Motor neuron (in vitro differentiated cells): ENCODE results near the gene NAV2. TPM values are rescaled to one million over a fixed set of nuclear protein-coding genes. Genes with fewer than 3 reads are reported as not detected.

ENCODE experiments used
- ATAC-seq, 8 experiments: fragments of 200-7000 bp; cut with Tn5 transposase; replicated peaks in 6 of 8; 2 replicates each; pipeline ENCODE4 v1.8.0; 2021; ENCODE audit warnings: mild to moderate bottlenecking in 8 of 8, moderate library complexity in 8 of 8
- H3K27ac ChIP-seq, 2 donors: fragments of 250-450 bp; sonication (Bioruptor Pico); 2 replicates each; pipeline ENCODE4 v1.9.0; 2021; ENCODE audit warnings: antibody characterized with exemption in 2 of 2, mild to moderate bottlenecking in 2 of 2, moderate library complexity in 1 of 2
- H3K4me1 ChIP-seq, 2 donors: fragments of 250-450 bp; sonication (Bioruptor Pico); replicated peaks in 1 of 2; 2 replicates each; pipeline ENCODE4 v1.6.1; 2021; ENCODE audit warnings: antibody characterized with exemption in 2 of 2, mild to moderate bottlenecking in 2 of 2, moderate library complexity in 1 of 2
- H3K4me3 ChIP-seq, 5 donors: fragments of 250-450 bp; sonication (Bioruptor Pico); 2 replicates each; pipeline ENCODE4 v1.9.0; 2021; ENCODE audit warnings: antibody characterized with exemption in 5 of 5, mild to moderate bottlenecking in 5 of 5, moderate library complexity in 4 of 5
- WGBS, 10 experiments: fragments of 450-650 bp; shearing (Covaris generic); methylation state at CpG; one replicate each; pipeline ENCODE4 v1.0.0; 2022; 5-methylcytosine and 5-hydroxymethylcytosine counted together
- in situ Hi-C, 9 experiments: fragments of 400-800 bp; cut with MboI; loops; one replicate each; pipeline ENCODE4 v1.15.0; 2021; ENCODE audit warnings: low sequenced_read_pairs in 9 of 9, low pct_unique_long_range_greater_than_20kb in 2 of 9; ENCODE audit not compliant: unreplicated experiment in 9 of 9
- total RNA-seq, 8 experiments: library from RNA; unstranded; fragments of 300-600 nt; gene quantifications; 2 replicates each; pipeline versions ENCODE4 v1.2.3 to v1.2.4, GENCODE V29; 2022

The NAV2 gene
- total RNA-seq, 8 experiments from 2014 or later = 0.54 to 23.0 (median 8.1) TPM

DNA sequence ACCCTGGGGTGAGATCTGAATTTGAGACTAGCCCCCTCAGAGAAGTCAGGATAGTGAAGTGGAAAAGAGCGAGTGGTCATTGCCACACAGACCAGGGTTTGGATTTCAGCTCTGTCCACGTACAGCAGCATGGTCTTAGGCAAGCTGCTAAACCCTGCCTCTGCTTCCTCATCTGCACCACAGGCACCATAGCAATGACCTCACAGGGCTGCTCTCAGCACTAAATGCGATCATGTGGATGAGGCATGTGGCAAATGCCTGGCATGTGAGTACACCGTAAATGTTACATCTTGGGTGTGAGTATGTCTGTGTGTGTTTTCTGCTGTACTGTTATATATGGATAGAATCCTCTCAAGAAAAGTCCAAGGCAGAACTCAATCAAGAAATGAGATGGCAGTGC is 15.8 kb downstream of the NAV2 start:
- WGBS, 10 experiments = 60 to 93% (median 83%) methylated on average over 1 to 2 of the region's 4 CpGs; no CpG with 5 or more reads in 5 of the 10 experiments
- H3K4me3 ChIP-seq = no peak overlapping the region
- peak in 3 of 8 experiments; percentile 7 to 43 (median 21) for ATAC-seq
- peaks cover 12 to 24% of the 10 kb centered on the region in 2 donors for H3K4me1 ChIP-seq
- no peak overlapping the region for H3K27ac ChIP-seq
- in situ Hi-C loops = loop anchor here in 3 of 9 experiments (25.0 kb wide), 2 partner anchors 166 to 641 kb away; no protein-coding TSS in a partner anchor

DNA sequence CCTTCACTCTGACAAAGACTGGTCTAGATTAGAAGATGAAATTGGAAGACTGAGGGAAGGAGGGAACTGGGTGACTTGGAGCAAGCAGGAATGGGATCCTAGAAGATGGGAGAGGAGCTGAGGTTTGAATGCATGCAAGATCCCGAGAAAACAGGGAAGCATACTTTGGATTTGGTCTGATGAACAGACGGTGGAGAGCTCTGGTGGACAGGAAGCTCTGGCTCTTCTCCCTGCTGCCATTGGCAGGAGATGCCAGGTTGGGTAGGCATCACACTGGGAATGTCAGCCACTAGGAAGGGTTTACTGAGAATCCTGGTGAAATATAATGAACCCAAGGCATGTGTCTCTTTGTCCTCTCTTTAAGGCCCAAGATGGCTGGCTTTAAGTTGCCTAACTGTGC is 16.5 kb downstream of the NAV2 start:
- WGBS, 10 experiments = 82 to 100% (median 100%) methylated on average over 1 to 2 of the region's 2 CpGs; no CpG with 5 or more reads in 6 of the 10 experiments
- peaks cover 12 to 23% of the 10 kb centered on the region in 2 donors for H3K4me1 ChIP-seq
- ATAC-seq = no peak
- no peak overlapping the region for H3K4me3 ChIP-seq
- no peak overlapping the region for H3K27ac ChIP-seq
- in situ Hi-C loops = loop anchor here in 3 of 9 experiments (25.0 kb wide), 2 partner anchors 167 to 642 kb away; no protein-coding TSS in a partner anchor

- no peak overlapping the region for H3K4me3 ChIP-seq
- no peak overlapping the region for H3K27ac ChIP-seq
- peak in 2 of 8 experiments; percentile 1 to 31 for ATAC-seq
- in situ Hi-C loops = loop anchor here in 8 of 9 experiments (10.0 to 25.0 kb wide), 4 partner anchors 166 to 643 kb away; no protein-coding TSS in a partner anchor
- H3K4me1 ChIP-seq = peaks cover 14 to 27% of the 10 kb centered on the region in 2 donors
- WGBS, 10 experiments = 0 to 100% (median 54%) methylated on average over 1 to 3 of the region's 11 CpGs; no CpG with 5 or more reads in 6 of the 10 experiments
Measured at GRCh38 chr11:19730373-19730772, 17.7 kb downstream of the NAV2 start.

GRCh38 chr11:19734171-19734570 is 21.5 kb downstream of the NAV2 start:
- peaks cover 23 to 30% of the 10 kb centered on the region in 2 donors for H3K4me1 ChIP-seq
- in situ Hi-C loops = loop anchor here in 8 of 9 experiments (10.0 to 25.0 kb wide), 4 partner anchors 169 to 647 kb away; no protein-coding TSS in a partner anchor
- H3K27ac ChIP-seq = no peak overlapping the region
- H3K4me3 ChIP-seq = no peak overlapping the region
- 82 to 100% (median 100%) methylated on average over 1 to 2 of the region's 2 CpGs; no CpG with 5 or more reads in 5 of the 10 experiments for WGBS, 10 experiments
- peak in 1 of 8 experiments; percentile 17 for ATAC-seq

DNA sequence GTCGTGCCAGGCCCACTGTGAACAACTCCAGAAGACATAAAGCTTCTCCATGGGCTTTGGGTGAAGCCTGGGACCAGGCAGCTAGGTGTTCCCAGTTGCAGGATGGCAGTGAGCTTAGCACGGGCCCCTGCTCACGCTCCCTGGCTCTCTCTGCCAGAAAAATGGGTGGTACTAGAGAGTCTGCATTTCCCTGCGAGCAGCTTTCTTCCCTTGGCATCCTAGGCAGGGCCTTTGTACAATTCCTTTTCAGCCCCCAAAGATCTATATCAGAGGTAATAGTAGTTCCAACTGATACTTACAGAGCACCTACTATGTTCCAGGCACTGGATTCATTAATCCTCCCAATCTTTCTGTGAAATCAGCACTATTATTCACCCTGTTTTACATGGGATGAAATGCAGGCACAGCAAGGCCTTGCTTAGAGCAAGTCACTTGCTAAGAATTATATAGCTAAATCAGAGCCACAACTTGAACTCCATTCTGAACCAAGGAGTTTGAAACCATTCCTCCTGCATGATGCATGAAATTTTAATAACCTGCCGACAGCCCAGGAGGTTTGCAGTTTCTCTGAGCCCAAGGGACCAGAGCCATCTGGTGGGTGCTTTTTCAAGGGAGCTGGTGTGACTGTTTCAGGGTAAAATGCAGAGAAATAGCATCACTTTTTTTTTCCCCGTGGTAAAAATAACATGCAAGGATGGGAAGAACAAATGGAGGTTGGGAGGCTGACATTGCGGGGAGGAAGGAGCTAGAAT is 22.7 kb downstream of the NAV2 start:
- in situ Hi-C loops = loop anchor here in 8 of 9 experiments (5.0 to 25.0 kb wide), 5 partner anchors 168 to 648 kb away; no protein-coding TSS in a partner anchor
- peak in 7 of 8 experiments; percentile 31 to 87 (median 76) for ATAC-seq

DNA sequence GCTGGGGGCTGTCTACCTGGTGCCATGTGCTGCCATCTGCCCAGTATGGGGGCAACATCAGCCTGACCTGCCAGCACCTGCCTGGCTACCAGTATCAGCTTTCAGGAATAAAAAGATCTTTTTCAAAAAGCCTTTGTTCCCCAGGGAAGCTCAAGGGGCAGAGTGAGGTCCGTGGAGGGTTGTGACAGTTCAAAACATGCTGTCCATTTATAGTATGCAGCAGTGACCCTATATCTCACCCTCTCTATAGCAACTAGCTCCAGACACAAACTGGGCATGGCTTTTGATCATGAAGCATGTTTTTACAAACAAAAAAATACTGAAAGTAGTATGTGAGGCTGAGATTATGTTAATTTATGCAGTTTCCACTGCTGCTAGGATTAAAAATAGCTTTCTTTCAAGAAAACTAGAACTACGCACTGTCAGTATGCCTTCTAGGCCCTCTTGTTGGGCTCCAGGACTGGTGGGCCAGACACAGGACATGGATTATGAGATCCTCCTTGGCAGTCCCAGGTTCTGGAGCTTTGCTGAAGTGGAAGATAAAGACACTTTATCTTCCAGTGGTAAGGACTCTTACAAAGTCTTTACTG is 23.4 kb downstream of the NAV2 start:
- peak; percentile 56 to 76 (median 69) for ATAC-seq
- Histone ChIP-seq H3K4me3 (no peak overlapping the region), H3K4me1 (peaks cover 39 to 43% of the 10 kb centered on the region in 2 donors), H3K27ac (peak overlapping the region; percentile 24 to 66)
- in situ Hi-C loops = loop anchor here in 8 of 9 experiments (5.0 to 25.0 kb wide), 5 partner anchors 169 to 649 kb away; no protein-coding TSS in a partner anchor
- WGBS, 10 experiments = 33 to 100% (median 63%) methylated on average over 1 to 2 of the region's 2 CpGs; no CpG with 5 or more reads in 3 of the 10 experiments

More for the DNA sequence above, 22.7 kb downstream of the NAV2 start:
- Histone ChIP-seq H3K4me3 (no peak overlapping the region), H3K4me1 (peaks cover 34 to 41% of the 10 kb centered on the region in 2 donors), H3K27ac (peak overlapping the region; percentile 24 to 66)
- WGBS, 10 experiments = 34 to 100% (median 80%) methylated on average over 1 to 7 of the region's 7 CpGs

DNA sequence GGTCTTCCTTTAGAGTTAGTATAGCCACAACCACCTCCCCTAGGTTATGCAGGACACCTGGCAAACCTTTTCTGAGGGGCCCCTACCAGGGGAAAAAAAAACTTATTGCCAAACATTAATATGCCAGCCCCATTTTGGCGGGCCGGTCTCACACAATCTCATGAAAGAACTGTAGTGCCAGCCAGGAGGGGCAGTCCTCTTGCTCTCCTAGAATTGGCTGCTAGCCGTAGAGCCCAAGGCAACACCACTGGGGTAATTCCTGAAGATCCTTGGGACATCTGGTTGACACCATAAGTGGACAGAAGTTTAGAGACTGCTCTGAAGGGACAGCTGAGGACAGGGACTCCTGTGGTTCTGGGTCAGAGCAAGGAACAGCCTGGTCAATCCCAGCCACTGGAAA is 24.2 kb downstream of the NAV2 start:
- Histone ChIP-seq H3K27ac (no peak overlapping the region), H3K4me3 (no peak overlapping the region), H3K4me1 (peaks cover 39 to 43% of the 10 kb centered on the region in 2 donors)
- no peak for ATAC-seq
- 93 to 100% (median 100%) methylated on average over 1 to 3 of the region's 3 CpGs; no CpG with 5 or more reads in 5 of the 10 experiments for WGBS, 10 experiments
- in situ Hi-C loops = loop anchor here in 8 of 9 experiments (5.0 to 25.0 kb wide), 5 partner anchors 168 to 650 kb away; no protein-coding TSS in a partner anchor

DNA sequence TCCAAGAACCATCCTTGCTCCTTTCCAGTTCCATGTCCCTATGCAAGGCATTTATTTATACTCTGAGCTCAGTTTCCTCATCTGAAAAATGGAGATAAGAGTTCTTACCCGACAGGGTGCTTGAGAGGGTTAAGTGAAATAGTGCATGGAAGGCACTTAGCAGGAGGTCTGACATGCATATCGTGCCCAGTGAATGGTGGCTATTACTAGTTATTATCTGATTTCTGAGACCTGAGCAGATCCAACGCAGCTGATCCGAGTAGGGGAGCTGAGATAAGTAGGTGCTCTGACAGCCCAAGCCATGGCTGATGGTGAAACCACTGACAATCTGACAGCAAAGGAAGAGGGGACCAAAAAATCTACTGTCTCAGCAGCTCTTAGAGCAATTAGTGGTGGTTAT is 24.9 kb downstream of the NAV2 start:
- in situ Hi-C loops = loop anchor here in 8 of 9 experiments (5.0 to 25.0 kb wide), 5 partner anchors 167 to 650 kb away; no protein-coding TSS in a partner anchor
- Histone ChIP-seq H3K27ac (no peak overlapping the region), H3K4me1 (peaks cover 39 to 40% of the 10 kb centered on the region in 2 donors), H3K4me3 (no peak overlapping the region)
- ATAC-seq = no peak
- WGBS, 10 experiments = 72 to 100% (median 90%) methylated on average over 1 to 4 of the region's 4 CpGs; no CpG with 5 or more reads in 3 of the 10 experiments

DNA sequence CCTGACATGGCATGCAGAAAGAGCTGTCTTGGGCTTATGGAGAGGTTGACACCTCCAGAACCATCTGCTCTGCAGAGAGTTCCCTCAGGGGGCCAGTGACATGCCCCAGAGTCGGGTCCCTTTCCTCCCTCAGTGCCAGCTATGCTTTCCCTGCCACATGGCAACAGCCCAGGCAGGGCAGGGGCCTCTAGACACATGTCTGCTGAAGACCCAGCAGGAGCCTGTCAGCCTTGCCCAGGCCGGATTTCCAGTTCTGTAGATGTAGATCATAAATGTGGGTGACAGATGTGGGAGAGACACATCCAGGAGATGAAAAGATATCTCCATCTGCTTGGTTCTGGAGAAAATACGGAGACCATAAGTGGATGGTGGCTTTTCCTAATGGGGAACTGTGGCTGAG is 25.5 kb downstream of the NAV2 start:
- 0 to 100% (median 50%) methylated on average over 1 of the region's 3 CpGs; no CpG with 5 or more reads in 6 of the 10 experiments for WGBS, 10 experiments
- Histone ChIP-seq H3K4me3 (no peak overlapping the region), H3K4me1 (peaks cover 36 to 37% of the 10 kb centered on the region in 2 donors), H3K27ac (no peak overlapping the region)
- no peak for ATAC-seq
- in situ Hi-C loops = loop anchor here in 8 of 9 experiments (5.0 to 25.0 kb wide), 5 partner anchors 167 to 651 kb away; no protein-coding TSS in a partner anchor

DNA sequence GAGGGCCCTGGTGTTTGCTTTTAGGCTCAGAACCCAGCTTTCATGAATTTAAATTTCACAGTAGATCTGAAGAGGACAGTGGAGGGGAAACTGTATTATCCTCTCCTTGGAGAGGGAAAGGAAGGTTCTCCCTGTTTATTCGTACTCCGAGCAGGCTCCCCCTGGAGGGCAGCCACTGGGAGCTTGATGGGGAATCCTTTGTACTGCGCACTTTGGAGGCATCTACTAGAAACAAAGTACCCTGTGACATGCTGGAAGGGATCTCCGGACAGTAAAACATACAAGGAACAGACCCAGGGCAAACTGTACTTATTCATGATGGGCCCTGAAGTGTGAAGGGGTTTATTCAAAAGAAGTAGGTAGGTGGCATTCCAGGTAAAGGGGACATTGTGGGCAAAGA is 27.2 kb downstream of the NAV2 start:
- in situ Hi-C loops = loop anchor here (5.0 to 25.0 kb wide), 5 partner anchors 165 to 653 kb away; no protein-coding TSS in a partner anchor
- Histone ChIP-seq H3K27ac (no peak overlapping the region), H3K4me3 (no peak overlapping the region), H3K4me1 (peaks cover 35 to 36% of the 10 kb centered on the region in 2 donors)
- WGBS, 10 experiments = 0 to 93% (median 80%) methylated on average over 1 to 4 of the region's 4 CpGs; no CpG with 5 or more reads in 2 of the 10 experiments
- peak in 4 of 8 experiments; percentile 38 to 47 (median 40) for ATAC-seq

DNA sequence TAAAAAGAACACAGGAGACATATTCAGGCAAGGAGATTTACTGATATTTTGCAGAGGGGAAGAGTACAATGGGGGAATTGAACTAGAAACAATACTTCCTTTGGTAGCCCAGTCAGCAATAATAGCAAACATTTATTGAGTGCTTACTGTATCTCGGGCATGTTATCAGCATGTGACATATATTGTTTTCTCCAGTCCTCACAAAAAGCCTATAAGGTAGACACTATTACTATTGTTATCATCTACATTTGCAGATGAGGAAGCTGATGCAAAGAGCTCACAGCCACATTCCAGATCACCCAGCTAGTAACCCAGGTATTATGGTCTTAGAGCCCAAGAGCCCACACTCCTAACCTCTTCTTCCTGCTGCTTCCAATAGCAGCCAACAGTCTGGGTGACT is 27.9 kb downstream of the NAV2 start:
- WGBS, 10 experiments = 20 to 83% (median 60%) methylated on average over 1 of the region's 1 CpG; no CpG with 5 or more reads in 5 of the 10 experiments
- Histone ChIP-seq H3K27ac (no peak overlapping the region), H3K4me1 (peaks cover 29 to 31% of the 10 kb centered on the region in 2 donors), H3K4me3 (no peak overlapping the region)
- ATAC-seq = no peak
- in situ Hi-C loops = loop anchor here in 4 of 9 experiments (10.0 to 25.0 kb wide), 3 partner anchors 176 to 653 kb away; no protein-coding TSS in a partner anchor

GRCh38 chr11:19742588-19743292 is 30.1 kb downstream of the NAV2 start:
- peak; percentile 85 to 97 (median 94) for ATAC-seq
- no peak overlapping the region for H3K27ac ChIP-seq
- WGBS, 10 experiments = 0 to 80% methylated on average over 1 of the region's 2 CpGs; no CpG with 5 or more reads in 8 of the 10 experiments
- H3K4me3 ChIP-seq = no peak overlapping the region
- in situ Hi-C loops = loop anchor here in 4 of 9 experiments (10.0 to 25.0 kb wide), 3 partner anchors 178 to 655 kb away; no protein-coding TSS in a partner anchor
- H3K4me1 ChIP-seq = peaks cover 16 to 18% of the 10 kb centered on the region in 2 donors
